Pons (tissue), 1 donor: ENCODE results near the gene KRT13.

Experiments
- DNase-seq: peaks from one replicate; pipeline ENCODE4 v3.0.0-alpha.2; 2016; ENCODE audit warnings: low spot score

KRT13 gene

GRCh38 chr17:41466988-41467387, 38.4 kb downstream of the KRT13 start, which contains the start of gene KRT32:
KRT32 (minus strand) TSS chr17:41467386; CDS start chr17:41467325, 61 bp downstream.
- no peak for DNase-seq

GRCh38 chr17:41464682-41465081, 40.7 kb downstream of the KRT13 start:
- peak; percentile 20 for DNase-seq

GRCh38 chr17:41464173-41464572, 41.2 kb downstream of the KRT13 start:
- no peak for DNase-seq

- DNase-seq = no peak
Measured at GRCh38 chr17:41463746-41464145, 41.7 kb downstream of the KRT13 start.

GRCh38 chr17:41462705-41463104, 42.7 kb downstream of the KRT13 start:
- no peak for DNase-seq

- peak; percentile 3 for DNase-seq
Measured at GRCh38 chr17:41457676-41458075, 47.7 kb downstream of the KRT13 start.

GRCh38 chr17:41456204-41456603, 49.2 kb downstream of the KRT13 start:
- DNase-seq = no peak

GRCh38 chr17:41455236-41455635, 50.2 kb downstream of the KRT13 start:
- DNase-seq = no peak

GRCh38 chr17:41453066-41453465, 52.3 kb downstream of the KRT13 start:
- DNase-seq = no peak

- no peak for DNase-seq
Measured at GRCh38 chr17:41452281-41452680, 53.1 kb downstream of the KRT13 start.

- DNase-seq = no peak
Measured at GRCh38 chr17:41451154-41451728, 54.2 kb downstream of the KRT13 start.
